ENCODE measurements around the gene RALGAPA1. TPM values are rescaled to one million over a fixed set of nuclear protein-coding genes. Genes with fewer than 3 reads are reported as not detected.

RALGAPA1 gene
- total and polyA plus RNA-seq, 4 donors, result 4.6 to 38.7 (median 13.4) TPM

- no peaks in the 10 kb centered on the region for H3K9me3 ChIP-seq (ENCODE audit: control insufficient read depth in 4 of 4, low read length in 3 of 4)
- H3K9ac ChIP-seq (ENCODE audit: low read depth in 1 of 2, low read length in 2 of 2), result no peak overlapping the region
- no peak overlapping the region for H3K27ac ChIP-seq (ENCODE audit: low read depth in 1 of 2, low read length in 2 of 2)
- TF ChIP-seq HNF4G (IDR thresholded peaks at IDR 0.05) (no peak), SP1 (IDR thresholded peaks at IDR 0.05) (no peak), RXRA (IDR thresholded peaks at IDR 0.05) (no peak), GABPA (IDR thresholded peaks at IDR 0.05 in 1 of 2, conservative IDR thresholded peaks at IDR 0.05 in 1 of 2) (no peak), FOXA2 (IDR thresholded peaks at IDR 0.05) (no peak), NR2F2 (IDR thresholded peaks at IDR 0.05) (no peak), FOXA1 (IDR thresholded peaks at IDR 0.05) (no peak), YY1 (IDR thresholded peaks at IDR 0.05) (no peak), MAX (IDR thresholded peaks at IDR 0.05) (no peak), ZBTB33 (IDR thresholded peaks at IDR 0.05) (no peak), TAF1 (conservative IDR thresholded peaks at IDR 0.05) (no peak), HNF4A (conservative IDR thresholded peaks at IDR 0.05) (no peak), EGR1 (IDR thresholded peaks at IDR 0.05; ENCODE audit: low read depth in 2 of 2) (no peak), RAD21 (IDR thresholded peaks at IDR 0.05) (no peak), ATF3 (IDR thresholded peaks at IDR 0.05) (no peak), CTCF (IDR thresholded peaks at IDR 0.05; ENCODE audit: low read depth, low read length, missing input control) (no peak), JUND (IDR thresholded peaks at IDR 0.05) (no peak)
- TF ChIP-seq, protein P1, sequence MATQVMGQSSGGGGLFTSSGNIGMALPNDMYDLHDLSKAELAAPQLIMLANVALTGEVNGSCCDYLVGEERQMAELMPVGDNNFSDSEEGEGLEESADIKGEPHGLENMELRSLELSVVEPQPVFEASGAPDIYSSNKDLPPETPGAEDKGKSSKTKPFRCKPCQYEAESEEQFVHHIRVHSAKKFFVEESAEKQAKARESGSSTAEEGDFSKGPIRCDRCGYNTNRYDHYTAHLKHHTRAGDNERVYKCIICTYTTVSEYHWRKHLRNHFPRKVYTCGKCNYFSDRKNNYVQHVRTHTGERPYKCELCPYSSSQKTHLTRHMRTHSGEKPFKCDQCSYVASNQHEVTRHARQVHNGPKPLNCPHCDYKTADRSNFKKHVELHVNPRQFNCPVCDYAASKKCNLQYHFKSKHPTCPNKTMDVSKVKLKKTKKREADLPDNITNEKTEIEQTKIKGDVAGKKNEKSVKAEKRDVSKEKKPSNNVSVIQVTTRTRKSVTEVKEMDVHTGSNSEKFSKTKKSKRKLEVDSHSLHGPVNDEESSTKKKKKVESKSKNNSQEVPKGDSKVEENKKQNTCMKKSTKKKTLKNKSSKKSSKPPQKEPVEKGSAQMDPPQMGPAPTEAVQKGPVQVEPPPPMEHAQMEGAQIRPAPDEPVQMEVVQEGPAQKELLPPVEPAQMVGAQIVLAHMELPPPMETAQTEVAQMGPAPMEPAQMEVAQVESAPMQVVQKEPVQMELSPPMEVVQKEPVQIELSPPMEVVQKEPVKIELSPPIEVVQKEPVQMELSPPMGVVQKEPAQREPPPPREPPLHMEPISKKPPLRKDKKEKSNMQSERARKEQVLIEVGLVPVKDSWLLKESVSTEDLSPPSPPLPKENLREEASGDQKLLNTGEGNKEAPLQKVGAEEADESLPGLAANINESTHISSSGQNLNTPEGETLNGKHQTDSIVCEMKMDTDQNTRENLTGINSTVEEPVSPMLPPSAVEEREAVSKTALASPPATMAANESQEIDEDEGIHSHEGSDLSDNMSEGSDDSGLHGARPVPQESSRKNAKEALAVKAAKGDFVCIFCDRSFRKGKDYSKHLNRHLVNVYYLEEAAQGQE (IDR thresholded peaks at IDR 0.05), result no peak
- no peak overlapping the region for H3K4me3 ChIP-seq (ENCODE audit: low read depth in 1 of 3, low read length in 3 of 3)
- no peaks in the 10 kb centered on the region for H3K27me3 ChIP-seq (ENCODE audit: control insufficient read depth in 4 of 4, insufficient read depth in 4 of 4, low read length in 3 of 4)
- H3K4me1 ChIP-seq (ENCODE audit: control insufficient read depth in 4 of 4, insufficient read depth in 4 of 4, low read length in 3 of 4), result no peaks in the 10 kb centered on the region
- no peak for DNase-seq (ENCODE audit: low spot score)
- peaks cover under 1 to 15% (median 4%) of the 10 kb centered on the region in 4 donors for H3K36me3 ChIP-seq (ENCODE audit: control insufficient read depth in 4 of 4, insufficient read depth in 3 of 4, low read depth in 1 of 4, low read length in 3 of 4)
- 96% methylated on average over 1 of the region's 1 CpG for WGBS
These were observed 66.7 kb downstream of the RALGAPA1 start for GRCh38 chr14:35742442-35742841.
